Stimulated activated CD8-positive, alpha-beta memory T cell treated with anti-CD3 and anti-CD28 coated beads, Interleukin-12 subunit alpha, Interleukin-12 subunit beta, amount 100 ng/mL, for 24 hours (primary cell): ENCODE results near the gene ARAP1.

Experiments used
- DNase-seq: peaks from one replicate; pipeline ENCODE4 v3.0.0-alpha.2; 2020; ENCODE audit errors: extremely low read depth

ARAP1 gene

DNA sequence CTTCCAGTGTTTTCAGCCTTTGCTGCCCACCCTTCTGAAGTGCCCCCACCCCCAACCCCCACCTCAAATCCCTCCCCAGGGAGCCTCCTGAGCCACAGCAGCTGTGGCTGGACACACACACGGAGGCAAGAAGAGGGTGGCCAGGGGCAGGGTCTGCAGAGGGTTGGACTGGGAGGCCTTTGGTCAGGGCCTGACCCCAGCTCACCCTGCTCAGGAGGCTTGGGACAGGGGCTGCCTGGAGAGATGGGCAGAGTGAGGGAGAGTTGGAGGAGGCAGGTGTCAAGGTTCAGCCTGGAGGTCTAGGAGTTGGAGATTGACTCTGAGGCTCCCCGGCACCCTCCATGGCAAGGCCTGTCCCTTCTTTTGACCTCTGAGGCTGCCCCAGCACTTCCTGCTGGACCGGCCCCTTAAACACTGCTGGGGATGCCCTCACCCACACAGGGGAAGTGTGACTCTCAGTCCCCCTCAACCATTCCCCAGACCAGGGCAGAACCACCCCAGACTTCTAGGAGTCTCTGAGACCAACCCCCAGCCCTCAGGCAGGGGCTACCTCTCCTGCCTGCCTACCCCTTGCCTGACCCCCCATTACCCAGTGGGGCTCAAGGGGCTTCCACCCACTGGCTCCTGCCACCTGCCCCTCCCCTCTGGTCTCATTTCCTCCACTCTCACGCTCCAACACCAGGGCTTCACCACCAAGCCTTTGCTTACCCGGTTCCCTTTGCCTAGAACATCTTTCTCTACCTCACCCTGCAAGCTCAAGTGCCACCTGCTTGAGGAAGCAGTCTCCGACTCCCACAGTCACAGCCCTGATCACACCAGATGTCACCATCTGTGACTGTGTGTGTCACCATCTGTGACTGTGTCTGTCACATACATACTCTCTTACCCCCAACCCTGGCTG lies 8.6 kb downstream of the ARAP1 start:
- no peak for DNase-seq

DNA sequence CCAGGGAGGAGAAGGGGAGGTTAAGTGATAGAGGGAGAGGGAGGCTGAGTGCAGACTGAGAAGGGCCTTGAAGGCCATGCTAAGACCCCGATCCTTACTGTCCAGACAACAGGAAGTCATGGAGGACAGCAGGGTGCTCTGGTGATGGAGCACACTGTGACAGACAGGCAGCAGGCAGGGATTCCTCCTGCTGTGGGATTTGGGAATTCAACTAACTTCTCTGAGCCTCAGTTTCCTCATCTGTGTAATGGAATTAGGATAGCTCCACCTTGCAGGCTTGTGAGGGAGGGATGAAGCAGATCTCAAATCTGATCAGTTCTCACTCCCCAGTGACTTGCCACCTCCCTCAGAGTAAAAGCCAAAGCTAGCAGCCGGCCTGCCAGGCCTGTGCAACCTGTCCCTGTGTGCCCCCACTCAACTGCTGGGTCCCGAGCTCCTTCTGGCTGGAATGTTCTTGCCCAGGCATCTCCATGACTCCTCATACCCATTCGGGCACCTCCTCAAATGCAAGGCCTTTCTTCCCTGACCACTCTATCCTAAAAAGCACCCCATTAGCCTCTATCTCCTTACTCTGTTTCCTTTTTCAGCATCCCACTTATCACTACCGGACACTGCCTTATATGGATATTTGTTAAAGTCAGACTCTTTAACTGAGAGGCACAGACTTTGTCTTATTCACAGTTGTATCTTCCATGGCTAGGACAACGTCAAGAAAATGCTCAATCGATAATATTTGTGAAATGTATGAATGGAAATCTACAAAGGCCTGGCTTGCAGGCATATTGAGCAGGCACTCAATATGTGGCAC lies 9.5 kb downstream of the ARAP1 start:
- DNase-seq, result no peak

DNA sequence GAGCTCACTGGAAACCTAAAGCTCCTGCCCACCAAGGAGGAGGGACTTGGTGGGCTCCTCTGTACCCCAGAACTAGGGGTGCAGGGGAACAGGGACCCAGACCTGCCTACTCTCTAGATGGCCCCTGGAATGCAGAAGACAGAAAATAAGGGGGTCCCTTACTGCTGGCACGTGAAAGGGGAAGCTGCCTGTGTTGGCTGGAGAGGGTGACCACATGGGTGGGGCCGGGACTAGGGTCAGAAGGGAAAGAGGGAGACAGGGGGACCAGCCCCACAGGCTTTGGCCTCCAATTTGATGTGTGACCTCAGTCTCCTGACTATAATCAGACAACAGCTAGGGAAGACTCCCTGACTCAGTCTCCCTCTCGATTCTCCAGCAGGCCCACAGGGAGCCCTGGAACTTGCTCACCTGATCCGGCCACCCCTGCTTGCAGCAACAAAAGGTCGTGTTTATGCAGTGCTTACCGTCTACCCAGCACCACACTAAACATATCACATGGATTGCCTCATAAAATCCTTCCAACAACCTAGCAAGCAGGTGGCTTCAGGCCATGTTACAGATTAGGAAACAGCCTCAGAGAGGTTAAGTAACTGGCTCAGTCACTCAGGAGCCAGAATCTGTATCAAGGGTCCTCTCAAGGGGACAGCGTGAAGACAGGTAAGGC lies 10.2 kb downstream of the ARAP1 start:
- DNase-seq, result no peak

DNA sequence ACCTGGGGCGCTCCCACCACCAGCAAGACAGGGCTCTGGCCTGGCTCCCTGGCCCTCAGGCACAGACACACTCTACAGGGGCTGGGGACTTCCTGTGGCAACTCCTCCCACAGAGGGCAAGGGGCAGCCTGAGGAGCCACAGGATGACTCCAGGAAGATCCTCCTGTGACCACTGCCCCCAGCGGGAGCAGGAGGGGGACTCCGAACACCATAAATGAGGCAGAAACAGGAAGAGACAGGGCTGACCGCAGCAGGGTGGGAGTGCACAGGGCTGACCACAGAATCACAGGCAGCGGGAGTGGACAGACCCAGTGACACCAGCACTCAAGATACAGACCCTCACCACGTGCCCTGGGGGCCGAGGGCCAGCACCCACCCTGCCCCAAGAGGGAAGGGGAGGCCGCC lies 10.8 kb downstream of the ARAP1 start:
- no peak for DNase-seq

DNA sequence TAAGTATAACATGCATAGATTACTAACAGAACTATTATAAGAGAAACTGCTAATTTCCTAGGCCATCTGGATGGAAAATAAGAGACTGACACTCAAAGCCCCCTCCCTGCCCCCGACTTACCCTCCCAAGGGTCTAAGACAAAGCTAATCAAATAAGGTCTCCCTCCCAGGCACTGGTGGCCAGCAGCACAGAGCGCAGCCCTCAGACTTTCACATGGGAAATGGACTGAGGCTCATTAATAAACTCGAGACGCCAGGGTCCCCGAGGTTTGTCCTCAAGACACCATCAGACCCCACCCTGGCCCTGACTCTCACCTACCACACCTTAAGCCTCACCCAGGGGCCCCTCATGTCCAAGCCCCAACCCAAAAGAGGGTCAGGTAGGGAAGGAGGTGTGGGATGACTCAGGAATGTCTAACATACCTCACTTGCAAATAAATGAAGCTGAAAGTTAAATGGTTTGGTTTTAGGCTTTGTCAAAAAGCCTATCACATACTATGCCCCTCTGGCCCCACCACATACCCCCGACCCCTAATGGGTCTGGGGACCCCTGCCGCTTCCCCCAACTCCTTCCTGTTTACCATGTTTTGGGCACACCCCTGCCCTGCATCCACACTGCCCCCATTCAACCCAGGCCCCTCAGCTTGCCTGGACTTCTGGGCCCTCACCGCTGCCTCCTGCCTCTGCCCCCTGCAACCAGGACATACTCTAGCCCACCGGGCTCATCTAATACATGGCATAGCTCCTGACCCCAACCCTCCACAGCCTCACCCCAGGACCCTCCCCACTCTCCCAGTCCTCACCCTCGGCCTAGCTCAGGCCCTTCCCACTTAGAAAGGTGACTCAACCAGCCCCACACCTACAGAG lies 11.4 kb downstream of the ARAP1 start:
- DNase-seq, result no peak

DNA sequence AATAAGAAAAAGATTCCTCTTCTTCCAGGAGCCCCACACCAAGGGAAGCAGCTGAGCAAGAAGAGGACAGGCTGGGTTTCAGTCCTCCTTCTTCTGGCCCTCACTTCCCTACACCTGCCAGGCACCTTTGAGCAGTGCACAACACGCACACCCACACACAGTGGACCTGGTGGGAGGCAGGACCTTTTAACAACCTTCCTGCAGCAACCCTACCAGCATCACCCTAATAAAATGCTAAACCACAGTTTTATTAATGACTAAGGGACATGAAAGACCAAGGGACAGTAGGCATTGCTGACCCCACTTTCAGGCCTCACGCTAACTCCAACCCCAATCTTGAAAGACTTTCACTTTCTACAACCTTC lies 12.2 kb downstream of the ARAP1 start:
- DNase-seq, result no peak

DNA sequence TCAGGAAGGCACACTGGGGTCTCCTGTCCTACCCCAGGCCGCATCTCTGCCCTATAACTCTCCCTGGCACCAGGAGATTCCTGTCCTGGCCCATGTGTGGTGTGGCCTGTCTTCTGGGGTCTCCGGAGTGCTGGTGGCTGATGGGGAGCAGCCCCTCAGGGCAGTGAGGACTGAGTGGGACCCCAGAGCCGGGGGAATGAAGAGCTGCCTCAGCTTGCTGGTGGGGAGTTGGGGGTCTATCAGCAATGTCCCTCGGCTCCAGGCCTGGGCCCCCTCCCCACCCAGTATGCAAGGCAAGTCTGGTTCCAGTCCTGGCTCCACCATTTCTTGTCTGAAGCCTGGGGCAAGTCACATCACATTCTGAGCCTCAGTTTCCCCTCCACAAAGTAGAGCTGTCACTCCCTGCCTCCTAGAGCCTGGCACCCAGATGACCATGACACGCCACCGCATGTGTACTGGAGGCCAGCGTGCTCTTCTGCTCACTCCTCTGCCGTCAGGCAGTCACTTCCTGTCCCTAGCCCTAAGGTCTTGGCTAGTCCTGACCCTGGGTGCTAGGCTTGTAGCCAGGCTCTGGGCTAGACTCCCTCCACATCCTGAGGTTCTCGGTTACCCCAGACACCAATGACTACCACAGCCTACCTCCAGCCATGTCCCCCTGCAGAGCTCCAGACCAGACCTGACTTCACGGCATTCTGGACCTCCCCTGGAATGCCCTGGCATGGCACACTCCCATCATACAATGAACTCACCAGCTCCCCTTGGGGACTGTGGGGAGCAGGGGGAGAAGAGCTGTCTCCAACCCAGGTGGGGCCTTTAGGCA lies 12.8 kb downstream of the ARAP1 start:
- DNase-seq, result no peak

DNA sequence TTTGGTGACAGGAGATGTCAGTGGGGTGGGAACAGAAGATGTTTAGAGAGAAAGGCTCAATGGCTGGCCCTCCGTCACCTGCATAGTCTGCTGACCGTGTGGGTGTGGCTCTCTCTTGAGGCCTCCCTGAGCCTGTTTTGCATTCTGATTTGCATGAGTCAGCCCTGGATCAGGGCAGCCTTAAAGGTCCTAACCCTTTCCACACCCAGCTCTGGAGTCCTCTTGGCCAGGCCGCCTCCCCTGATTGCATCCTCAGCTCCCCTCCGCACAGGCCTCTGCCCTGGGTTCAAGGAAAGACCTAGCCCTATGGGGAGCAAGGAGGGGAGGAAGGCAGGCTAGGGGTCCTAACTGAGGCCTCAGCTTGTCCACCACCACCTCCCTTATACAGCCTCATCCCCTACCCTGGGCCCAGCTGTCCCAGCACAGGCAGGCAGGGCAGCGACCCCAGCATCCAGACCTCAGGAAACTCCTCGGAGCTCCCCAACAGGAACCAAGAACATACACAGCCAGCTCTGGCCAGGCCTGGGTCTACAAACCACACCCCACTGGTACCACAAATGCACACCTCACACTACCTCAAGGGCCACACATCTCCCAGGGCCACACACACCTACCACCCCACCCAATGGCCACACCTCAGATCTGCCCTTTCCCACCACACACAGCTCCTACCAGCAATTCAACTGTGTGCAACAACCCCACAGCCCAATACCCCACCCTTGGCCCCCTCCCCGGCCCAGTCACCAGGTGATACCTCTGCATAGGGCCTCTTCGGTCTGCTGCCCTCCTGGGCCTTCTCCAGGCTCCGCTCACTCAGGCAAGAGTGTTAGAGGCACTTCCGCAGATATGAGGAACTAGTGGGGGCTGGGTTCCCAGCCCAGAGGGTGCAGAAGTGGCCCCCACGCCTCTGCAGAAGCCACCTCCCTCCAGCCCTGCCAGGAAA lies 13.7 kb downstream of the ARAP1 start:
- no peak for DNase-seq

DNA sequence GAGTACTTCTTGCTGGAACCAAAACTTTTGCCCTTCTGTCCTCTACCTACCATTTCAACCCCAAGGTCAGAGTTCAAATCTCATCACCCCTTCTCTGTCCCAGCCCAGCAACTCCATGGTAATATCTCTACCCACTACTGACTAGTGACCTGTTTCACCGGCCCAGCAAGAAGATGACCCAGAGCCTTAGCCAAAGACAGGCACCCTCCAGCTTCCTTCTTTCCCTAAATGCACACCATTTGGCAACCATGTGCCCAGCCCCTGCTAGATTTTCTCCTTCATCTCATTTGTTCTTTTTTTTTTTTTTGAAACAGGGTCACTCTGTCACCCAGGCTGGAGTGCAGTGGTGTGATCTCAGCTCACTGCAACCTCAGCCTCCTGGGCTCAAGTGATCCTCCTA lies 14.9 kb downstream of the ARAP1 start:
- no peak for DNase-seq

DNA sequence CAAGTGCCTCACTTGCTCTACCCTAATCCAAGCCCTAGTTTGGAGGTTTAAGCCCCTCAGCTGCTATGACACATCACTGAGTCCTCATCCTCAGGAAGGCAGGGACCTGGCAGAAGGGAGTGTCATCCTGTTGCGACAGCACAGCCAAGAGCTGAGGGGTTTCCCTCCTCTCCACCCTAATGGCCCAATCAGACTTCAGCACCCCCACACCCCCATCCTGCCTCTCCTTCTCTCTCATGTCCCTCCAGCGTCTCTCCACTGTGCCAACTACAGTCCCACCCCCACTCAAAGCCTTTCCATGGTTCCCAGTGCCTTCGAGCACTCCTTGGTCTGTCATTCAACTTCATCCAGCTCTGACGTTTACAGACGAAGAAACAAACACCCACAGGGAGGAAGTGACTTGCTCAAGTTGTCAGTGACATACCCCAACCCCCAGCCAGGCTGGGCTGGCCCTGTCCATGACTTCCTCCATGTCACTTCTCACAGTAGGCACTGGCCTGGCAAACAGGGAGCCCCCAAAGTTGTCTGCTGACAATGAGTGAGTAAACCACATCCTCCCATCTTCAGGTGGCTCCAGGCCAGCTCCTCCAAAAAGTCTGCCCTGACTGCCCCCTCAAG lies 15.6 kb downstream of the ARAP1 start:
- DNase-seq, result peak; percentile 31

DNA sequence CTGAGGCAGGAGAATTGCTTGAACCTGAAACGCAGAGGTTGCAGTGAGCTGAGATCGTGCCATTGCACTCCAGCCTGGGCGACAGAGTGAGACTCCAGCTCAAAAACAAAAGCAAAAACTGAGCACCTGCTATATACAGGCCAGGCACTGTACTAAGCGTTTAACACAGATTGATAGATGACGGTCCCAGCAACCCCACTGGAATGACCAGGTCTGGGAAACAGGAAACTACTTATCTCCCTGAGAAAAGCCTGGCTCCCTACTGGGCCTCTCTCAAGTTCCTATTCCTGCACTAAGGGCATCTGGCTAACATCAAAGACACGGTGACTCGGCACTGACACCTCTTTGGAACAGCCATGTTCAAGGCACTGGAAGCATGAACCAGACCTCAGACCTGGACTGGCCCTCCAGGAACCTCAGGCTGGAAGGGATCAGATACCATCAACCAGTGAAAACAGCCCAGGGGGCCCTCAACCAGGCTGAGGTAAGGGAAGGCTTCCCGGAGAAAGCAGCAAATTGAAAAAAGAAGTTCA lies 16.6 kb downstream of the ARAP1 start:
- DNase-seq, result no peak

DNA sequence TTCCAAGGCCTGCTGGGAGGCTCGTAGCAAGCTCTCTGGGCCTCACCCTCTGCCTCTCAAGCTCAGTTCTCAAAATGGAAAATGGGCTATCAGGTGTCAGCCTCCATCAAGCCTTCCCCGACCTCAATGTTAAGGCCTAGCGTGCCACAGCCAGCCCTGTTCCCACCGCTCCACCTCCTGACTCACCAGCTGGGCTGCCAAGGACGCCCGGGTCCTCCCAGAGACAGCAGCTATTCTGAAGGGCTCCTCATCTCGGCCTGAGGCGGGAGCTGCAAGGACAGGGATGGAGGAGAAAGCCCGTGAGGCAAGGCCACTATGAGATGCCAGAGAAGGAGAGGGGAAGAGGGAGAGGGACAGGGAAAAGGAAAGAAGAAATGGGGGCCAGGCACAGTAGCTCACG lies 19.9 kb downstream of the ARAP1 start:
- no peak for DNase-seq

DNA sequence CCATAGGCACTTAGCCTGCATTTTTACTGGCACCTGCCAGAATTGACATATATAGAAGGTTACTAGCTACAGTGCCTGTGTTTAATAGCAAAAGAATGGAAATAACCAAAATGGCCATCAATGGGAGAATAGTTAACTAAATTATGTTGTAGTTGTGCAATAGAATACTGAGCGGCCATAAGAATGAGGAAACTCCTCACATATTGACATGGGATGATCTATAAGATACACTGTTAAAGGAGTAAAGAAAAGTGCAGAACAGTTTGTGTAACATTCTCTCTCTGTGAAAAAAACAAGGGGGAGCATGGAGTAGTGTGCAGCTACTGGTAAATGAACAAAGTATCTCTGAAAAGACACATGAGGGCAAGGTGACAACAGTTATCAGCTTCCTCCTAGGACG lies 21.5 kb downstream of the ARAP1 start:
- no peak for DNase-seq

DNA sequence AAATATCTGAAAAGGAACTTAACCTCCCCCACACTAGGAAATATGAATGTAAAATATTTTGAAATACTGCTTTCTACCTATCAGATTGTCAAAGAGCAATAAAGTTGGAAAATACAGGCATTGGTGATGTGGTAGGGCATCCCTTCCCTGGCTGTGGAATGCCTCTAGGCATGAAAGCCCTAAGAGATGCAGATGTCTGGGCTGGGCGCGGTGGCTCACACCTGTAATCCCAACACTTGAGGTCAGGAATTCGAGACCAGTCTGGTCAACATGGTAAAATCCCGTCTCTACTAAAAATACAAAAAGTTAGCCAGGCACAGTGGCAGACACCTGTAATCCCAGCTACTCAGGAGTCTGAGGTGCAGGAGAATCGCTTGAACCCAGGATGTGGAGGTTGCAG lies 22.0 kb downstream of the ARAP1 start:
- no peak for DNase-seq

DNA sequence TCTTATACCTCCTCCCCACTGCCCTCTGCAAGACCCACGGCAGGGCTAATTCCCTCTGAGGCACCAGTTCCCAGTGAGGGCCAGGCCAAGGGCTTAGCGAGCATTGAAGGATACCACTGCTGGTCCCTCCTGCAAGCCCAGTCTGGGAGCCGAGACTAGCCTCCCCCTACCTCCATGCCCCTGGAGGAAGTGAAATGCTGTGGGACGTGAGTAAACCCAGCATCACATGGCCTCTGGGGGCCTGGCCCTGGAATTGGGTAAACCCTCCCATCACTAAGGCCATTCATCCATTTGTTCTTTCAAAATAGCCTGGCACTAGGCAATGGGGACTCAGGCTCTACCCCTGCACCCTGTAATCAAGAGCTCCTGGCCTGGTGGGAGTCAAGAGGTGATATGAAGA lies 24.7 kb downstream of the ARAP1 start:
- no peak for DNase-seq

DNA sequence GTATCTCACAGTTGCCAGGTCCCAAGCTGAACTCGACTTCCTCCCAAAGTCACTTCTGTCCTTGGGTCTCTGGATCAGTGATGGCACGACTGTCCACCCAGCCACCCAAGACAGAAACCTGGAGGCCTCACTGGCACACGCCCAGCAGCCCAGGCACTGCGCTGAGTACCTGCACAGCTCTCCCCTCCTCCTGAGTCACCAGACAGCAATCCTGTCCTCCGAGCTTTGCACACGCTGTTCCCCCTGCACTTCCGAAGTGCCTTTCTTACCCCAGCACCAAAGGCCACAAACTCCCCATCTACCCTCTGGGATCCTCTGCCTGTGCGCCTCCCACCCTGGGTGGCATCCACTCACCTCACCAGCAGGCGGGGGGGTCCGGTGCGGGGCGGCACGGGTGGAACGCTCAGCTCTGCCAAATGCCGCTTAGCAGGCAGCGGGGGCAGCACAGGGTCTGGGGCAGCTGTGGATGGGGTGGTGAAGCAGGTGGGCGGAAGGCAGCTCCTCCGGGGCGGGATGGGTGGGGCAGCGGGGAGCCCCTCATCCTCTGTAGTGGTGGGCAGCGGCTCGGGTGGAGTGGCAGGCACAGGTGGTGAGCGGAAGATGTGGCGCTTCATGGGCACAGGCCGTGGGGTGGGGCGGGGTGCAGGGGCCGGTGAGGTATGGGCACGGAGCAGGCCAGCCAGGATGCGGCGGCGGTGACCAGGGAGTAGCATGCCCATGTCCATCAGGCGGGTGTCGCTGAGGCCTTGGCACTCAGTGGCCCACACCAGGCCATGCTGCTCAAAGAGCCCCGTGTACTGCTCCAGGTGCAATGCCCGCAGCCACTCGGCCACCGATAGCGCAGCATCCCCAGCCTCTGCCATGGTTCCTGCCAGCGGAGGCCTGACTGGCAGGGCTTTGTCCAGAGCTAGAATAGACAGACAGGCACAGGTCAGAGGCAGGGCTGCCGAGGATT lies 25.7 kb downstream of the ARAP1 start:
- no peak for DNase-seq

DNA sequence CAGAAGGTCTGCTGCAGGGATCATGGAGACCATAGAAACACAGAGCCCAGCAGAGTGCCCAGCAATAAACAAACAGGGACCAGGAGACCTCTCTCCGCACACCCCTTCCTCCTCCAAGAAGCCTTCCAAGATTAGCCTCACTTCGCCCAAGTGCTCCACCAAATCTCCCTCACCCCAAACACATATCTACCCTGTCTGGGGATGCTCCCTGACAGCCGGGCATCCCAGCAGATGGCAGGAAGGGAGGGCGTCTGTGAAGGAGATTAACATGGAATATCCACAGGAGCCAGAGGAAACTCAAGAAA lies 26.5 kb downstream of the ARAP1 start:
- DNase-seq, result no peak
